GM18873 (cell line): ENCODE measurements around the gene MTRFR.
A peak's percentile ranks its signal among the peaks of the same experiment; 100 is the strongest.

Experiments
- ATAC-seq: cut with Tn5 transposase; IDR thresholded peaks from one replicate; pipeline ENCODE4 v1.9.1; 2021; ENCODE audit warnings: mild to moderate bottlenecking, moderate library complexity, moderate number of reproducible peaks; ENCODE audit not compliant: unreplicated experiment, low FRiP score

Gene MTRFR

DNA sequence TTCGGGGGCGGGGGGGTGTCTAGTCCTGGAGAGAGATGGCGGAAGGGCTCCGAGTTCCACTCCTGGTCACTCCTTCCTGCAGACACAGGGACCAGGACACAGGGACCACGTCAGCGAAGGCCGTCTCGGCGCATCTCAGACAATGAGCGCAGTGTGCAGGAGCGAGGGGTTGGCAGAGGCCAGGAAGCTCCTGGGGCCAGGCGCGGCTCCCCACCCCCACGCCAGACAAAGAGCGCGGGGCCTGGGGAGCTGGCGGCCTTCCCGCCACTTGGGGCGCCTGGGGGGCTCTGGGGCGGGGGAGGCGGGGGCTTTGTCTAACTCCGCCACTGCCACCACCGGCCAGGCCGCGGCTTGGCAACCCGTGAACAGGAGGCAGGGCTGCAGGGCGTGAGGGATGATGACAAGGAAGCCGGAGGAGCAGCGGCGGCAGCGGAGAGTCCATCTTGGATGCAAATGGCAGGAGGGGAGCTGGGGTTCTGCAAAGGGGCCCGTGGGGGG, 36.2 kb downstream of the MTRFR start:
- ATAC-seq, result no peak

DNA sequence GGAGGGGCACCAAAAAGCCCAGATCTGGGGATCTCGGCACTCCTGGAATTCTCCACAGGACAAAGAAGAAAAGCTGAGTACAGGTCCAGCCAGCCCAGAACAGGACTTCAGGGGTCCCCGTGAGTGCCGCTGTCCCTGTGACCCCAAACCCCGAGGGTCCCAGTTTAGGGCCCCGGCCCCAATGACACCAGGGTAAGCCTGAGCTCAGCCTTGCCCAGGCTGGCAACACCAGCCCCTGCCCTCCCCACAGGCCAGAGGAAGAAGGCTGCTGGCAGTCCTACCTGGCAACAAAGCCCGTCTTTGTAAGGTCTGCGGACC, 36.6 kb downstream of the MTRFR start:
- ATAC-seq, result no peak

DNA sequence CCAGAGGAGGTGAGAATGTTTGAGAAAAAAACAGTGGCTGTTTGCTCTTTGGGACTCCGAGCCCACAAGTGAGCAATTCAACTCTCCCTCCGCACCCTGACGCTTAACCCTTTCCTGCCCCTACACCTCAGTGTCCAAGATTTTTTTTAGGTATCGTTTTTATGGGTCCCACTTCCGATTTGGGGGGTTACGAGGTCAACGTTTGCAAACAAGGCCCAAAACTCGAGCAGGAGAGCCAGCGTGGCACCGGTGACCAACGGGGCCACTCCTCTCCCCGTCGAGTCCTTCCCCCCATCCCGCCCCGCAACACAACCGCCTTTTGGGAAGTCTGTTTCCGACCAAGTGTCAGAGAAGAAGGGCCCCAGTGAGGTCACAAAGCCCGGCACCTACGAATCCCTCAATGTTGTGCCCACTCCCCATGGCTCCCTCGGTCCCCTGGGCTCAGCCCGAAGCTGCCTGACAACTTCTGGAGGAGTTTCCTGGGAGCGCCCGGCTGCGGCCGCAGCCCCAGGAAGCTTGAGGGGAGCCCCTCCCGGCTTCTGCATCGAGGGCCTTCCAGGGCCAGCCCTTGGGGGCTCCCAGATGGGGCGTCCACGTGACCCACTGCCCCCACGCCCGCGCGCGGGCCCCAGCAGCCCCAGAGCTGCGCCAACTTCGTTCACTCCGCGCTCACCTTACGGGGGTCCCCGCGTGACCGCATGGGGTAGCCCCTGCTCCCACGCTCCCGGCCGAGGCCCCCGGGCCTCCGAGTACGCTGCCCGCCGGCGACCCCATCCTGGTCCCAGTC, 37.2 kb downstream of the MTRFR start:
- ATAC-seq, result no peak

DNA sequence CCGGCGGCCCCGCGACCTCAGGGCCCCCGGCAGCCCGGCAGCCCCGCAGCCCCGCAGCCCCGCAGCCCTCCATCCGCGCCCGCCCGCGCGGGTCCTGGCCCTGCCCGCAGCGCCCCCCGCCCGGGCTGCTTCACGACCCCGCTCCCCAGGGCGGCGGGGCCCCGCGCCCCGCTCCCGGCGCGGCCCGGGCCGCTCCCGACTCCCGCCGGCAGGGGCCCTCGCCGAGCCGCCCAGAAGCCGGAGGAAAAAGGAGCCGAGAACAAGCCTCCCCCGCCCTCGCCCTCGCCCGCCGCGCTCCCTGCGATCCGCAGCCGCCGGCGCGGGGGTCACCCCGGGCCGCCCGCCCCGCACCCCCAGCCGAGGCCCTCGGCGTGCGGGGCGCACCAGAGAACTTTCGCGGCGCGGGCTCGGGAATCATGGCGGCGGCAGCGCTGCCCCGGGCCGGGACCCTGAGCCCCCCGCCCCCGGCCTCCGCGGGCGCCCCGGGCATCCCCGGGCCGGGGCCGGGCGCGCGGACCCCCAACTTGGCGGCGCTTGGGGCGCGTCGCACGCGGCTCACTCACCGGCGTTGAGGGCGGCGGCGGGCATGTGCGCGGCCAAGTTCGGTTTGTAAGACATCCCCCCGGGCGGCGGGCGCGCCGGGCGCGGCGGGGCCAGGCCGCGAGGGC, 37.9 kb downstream of the MTRFR start:
- ATAC-seq, result no peak

DNA sequence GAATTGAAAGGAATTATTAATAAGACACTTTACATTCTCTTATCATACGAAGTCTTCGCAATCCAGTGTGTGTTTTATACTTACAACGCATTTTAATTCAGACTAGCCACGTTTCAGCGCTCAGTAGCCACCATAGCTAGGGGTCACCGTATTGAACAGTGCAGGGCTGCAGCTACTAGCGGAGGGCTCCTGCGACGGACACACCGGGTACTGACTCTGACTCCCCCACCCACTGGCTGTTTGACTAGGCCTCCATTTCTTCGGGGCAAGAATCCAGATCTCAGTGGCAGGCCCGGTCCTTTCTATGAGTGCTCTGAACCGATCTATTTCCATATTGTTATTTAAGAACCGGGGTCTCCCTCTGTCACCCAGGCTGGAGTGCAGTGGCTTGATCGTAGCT, 39.9 kb downstream of the MTRFR start:
- ATAC-seq, result no peak

DNA sequence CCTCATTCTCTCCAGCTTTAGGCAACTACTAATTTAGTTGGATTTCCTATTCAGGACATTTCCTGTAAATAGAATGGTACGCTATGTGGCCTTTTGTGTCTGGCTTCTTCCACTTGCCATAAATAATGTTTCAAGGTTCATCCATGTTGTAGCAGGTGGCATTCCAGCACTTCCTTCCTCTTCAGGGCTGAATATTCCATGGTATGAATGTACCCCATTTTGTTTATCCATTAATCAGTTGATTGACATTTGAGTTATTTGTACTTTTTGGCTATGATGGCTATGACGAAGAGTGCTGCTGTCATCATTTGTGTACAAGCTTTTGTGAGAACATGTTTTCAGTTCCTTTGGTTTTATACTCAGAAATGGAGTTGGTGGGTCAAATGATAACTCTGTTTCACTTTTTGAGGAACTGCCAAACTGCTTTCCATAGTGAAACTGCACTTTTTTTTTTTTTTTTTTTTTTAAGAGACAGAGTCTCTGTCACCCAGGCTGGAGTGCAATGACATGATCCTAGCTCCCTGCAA, 44.9 kb downstream of the MTRFR start:
- peak; percentile 84 for ATAC-seq

DNA sequence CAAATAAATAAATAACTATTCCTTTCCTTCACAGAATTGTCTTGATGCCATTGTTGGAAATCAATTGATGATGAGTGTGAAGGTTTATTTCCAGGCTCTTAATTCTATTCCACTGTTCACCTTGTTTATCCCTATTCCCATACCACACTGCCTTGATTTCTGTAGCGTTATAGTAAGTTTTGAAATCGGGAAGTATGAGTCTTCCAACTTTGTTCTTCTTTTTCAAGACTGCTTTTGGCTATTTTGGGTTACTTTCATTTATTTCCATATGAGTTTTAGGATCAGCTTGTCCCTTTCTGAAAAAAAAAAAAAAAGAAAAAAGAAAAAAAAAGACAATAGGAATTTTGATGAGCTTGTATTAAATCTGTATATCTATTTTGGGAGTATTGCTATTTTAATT, 47.7 kb downstream of the MTRFR start:
- ATAC-seq, result no peak

DNA sequence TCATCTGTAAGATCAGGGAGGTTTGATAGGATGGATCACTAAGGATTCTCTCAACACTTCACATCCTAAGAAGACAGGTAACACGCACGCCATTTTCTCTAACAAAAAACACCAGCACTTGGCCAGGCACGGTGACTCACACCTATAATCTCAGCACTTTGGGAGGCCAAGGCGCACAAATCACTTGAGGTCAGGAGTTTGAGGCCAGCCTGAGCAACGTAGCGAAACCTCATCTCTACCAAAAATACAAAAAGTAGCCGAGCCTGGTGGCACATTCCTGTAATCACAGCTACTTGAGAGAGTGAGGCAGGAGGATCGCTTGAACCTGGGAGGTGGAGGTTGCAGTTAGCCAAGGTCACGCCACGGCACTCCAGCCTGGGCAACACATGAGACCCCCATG, 48.9 kb downstream of the MTRFR start:
- ATAC-seq, result no peak

DNA sequence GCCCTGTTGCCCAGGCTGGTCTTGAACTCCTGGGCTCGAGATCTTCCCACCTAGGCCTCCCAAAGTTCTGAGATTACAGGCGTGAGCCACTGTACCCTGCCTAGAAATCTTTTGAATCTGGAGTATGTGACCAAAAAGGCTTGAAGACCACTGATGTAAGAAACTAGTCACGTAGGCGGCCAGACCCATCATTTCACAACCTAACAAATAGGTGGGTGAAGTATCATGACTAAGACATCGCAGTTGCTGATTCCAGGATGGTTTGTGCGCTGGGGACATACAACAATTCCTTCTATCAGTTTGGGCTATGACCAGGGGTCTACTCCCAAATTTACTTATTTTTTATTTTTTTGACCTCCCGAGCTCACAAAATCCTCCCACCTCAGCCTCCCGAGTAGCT, 50.2 kb downstream of the MTRFR start:
- no peak for ATAC-seq

DNA sequence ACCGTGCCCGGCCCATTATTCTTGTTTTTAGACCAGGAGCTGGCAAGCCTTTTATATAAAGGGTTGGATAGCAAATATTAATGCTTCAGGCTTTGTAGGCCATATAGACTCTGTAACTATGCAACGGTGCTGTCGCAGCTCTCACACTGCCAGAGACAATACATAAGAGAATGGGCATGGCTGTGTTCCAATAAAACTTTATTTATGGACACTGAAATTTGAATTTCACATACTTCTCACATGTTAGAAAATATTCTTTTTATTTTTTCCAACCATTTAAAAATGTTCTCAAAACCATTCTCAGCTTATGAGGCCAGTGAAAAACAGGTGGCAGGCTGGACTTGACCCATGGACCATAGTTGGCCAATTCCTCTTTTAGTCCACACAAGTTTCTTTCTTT, 51.4 kb downstream of the MTRFR start:
- no peak for ATAC-seq

DNA sequence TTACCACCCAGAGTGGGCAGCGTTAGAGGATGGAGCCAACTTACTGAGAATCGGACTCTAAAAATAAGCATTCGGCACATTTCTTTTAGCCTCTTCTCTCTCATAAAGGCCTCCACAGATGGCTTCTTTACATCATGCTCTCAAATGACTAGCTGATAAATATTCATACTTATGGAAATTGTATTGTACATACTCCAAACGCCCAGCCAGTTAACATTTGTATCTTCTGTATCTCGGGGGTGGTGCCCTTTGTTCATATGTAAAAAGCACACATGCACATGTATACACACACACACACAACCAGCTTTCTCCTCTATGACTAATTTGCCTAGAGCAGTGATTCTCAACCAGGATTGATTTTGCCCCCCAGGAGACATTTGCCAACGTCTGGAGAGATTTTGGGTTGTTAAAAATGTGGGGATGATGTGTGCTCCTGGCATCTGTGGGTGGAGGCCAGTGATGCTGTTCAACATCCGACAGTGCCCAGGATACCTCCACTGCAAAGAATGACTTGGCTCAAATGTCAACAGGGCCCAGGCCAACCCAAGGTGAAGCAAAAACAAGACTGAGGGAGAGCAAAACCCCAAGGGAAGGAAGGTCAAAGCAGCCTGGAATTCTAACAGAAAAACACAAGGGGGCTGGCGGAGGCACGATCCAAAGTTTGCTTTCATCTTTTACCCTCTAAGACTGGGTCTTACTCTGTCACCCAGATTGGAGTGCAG, 53.6 kb downstream of the MTRFR start:
- ATAC-seq, result no peak

DNA sequence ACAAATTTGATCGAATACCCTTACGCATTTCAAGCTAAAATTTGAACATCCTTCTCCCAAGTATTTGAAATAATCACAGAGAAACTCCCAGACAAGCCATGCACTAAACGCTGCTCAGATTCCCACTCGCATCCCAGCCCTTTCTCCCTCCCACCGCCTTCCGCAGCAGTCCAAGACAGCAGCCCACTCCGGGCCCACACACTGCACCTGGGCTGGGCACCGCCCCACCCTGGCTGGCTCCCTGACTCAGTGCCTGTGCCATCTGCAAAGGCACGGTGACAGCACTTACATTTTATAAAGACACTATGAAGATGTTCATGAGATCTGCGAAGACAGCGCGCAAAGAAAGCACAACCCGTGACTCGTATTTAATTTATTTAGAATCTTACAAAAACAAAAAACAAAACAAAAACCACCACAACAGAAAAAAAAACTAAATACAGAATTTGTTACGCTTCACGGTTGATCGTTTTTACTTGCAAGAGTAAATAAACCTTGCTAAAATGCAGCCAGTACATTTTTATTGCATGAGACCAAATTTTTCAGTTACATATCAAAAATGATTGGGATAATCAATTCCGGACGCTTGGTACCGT, 55.6 kb downstream of the MTRFR start:
- ATAC-seq, result no peak

DNA sequence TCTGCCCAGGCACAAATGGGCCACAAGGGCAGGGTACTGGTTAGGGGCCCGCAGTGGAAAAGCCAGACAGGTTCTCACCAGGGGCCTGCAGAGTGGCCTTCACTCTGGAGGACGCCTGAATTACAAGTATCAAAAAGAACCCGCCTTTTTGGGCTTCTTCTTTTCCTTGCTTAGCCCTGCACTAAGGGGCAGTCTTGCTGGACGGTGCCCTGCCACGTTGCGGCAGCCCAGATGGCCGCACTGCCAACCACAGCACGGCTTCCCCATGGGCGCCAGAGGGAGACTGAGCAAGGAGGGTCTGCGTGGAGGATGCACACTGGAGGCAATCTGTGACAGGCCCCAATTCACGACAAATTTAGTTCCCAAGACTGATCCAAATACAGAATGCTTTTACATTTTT, 56.7 kb downstream of the MTRFR start:
- ATAC-seq, result no peak

DNA sequence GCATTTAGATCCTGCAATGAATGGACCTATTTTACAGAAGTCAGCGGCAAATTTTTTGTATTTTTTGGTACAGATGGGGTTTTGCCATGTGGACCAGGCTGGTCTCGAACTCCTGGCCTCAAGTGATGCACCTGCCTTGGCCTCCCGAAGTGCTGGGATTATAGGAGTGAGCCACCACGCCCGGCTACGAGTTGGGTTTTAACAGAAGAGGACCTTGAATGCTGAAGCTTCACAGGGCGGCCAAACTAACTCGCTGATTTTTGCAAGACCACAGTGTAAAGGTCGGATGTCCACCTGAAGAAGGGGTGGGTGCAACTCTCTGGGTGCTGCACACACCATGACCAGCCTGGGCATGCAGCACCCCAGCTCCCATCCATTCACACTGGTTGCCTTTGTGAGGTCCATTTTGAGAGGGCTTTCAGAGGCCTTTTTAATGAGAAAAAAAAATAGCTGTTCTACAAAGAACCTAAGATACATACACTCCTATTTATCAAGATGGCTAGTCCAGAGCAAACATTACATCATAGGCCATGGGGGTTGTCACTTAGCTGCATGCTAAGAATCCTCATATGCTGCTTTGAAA, 60.0 kb downstream of the MTRFR start:
- no peak for ATAC-seq

DNA sequence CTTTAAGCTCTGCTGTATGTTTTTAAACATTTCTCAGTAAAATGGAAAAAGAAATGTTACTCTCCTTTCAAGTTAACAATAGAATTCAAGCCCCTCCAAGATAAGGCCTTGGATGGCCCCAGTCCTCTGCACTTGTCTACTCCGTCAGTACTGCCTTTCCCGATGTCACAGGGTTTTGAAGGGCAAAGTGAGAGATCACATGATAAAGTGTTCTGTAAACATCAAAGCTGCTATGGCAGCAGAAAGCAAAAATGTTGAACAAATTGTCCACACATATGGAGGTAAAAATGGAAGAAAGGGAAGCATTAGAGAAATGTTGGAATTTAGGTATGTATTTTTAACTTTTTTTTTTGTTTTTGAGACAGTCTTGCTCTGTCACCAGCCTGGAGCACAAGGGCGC, 71.9 kb downstream of the MTRFR start:
- no peak for ATAC-seq

DNA sequence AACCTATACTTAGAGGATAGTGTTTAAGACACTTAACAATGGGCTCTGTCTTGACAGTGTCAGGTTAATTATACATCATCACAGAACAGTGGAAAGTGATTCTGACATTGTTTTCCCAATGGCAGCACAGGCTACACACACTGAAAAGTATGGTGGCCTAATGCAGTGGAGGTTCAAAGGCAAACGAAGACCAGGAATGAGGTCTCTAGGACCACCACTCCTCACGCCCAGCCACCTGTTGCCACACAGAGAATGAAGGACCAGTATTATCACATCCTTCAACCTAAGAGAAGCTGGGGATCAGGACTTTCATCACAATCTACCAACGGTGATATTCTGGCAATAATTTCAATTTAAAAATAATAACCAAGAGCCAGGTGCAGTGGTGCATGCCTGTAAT, 73.0 kb downstream of the MTRFR start:
- ATAC-seq, result no peak
